Tibial nerve (tissue), 4 donors: ENCODE measurements around the gene NDUFA11. TPM values are rescaled to one million over a fixed set of nuclear protein-coding genes. Genes with fewer than 3 reads are reported as not detected.

Experiments
- DNase-seq, 2 donors: peaks; one replicate each; pipeline ENCODE4 v3.0.0-alpha.2; 2019; ENCODE audit warnings: low spot score in 2 of 2
- H3K27ac ChIP-seq, 4 donors: fragments of 200-600 bp; sonication (generic) in 3 of 4; one replicate each; pipeline ENCODE4 v1.5.1; 2017 to 2019; ENCODE audit warnings: mild to moderate bottlenecking in 1 of 4
- H3K27me3 ChIP-seq, 2 donors: fragments of 200-600 bp; sonication (generic) in 1 of 2; one replicate each; pipeline versions ENCODE4 v1.5.1 to v1.6.0; 2017 to 2019
- H3K36me3 ChIP-seq, 3 donors: fragments of 200-600 bp; sonication (generic); one replicate each; pipeline ENCODE4 v1.5.1; 2018 to 2019
- H3K4me1 ChIP-seq, 4 donors: fragments of 200-600 bp; sonication (generic) in 3 of 4; one replicate each; pipeline ENCODE4 v1.5.1; 2017 to 2019
- H3K4me3 ChIP-seq, 4 donors: fragments of 200-600 bp; sonication (generic) in 3 of 4; one replicate each; pipeline ENCODE4 v1.5.1; 2017 to 2019; ENCODE audit warnings: mild to moderate bottlenecking in 1 of 4, moderate library complexity in 1 of 4
- H3K9me3 ChIP-seq, 4 donors: fragments of 200-600 bp; sonication (generic) in 3 of 4; one replicate each; pipeline ENCODE4 v1.5.1; 2017 to 2019
- CTCF ChIP-seq, 5 experiments: fragments of 200-600 bp in 3 of 5; fragments of 450-650 bp in 2 of 5; sonication (generic) in 3 of 5; IDR thresholded peaks; one replicate each; pipeline ENCODE4 v1.5.1; 2016 to 2019; ENCODE audit warnings: antibody characterized with exemption in 5 of 5, mild to moderate bottlenecking in 3 of 5, moderate library complexity in 2 of 5
- EP300 ChIP-seq, 2 donors: sonication (generic); formaldehyde crosslinking; IDR thresholded peaks; one replicate each; pipeline ENCODE4 v1.6.1; 2017; ENCODE audit warnings: antibody characterized with exemption in 2 of 2, mild to moderate bottlenecking in 1 of 2
- POLR2A ChIP-seq, 2 donors: fragments of 450-650 bp; IDR thresholded peaks; one replicate each; pipeline ENCODE4 v1.6.1; 2017; ENCODE audit warnings: antibody characterized with exemption in 2 of 2, mild to moderate bottlenecking in 2 of 2, moderate library complexity in 2 of 2
- WGBS, 2 donors: methylation state at CpG; one replicate each; pipeline ENCODE4 v1.1.5; 2018; 5-methylcytosine and 5-hydroxymethylcytosine counted together
- total RNA-seq, 4 donors: library from RNA; depleted of rRNA; stranded (reverse); fragments of >200 nt; gene quantifications; one replicate each; pipeline ENCODE4 v1.1.0, GENCODE V29; 2016

NDUFA11 gene
- total RNA-seq, 4 donors from 2014 or later = 184 to 350 (median 216) TPM

DNA sequence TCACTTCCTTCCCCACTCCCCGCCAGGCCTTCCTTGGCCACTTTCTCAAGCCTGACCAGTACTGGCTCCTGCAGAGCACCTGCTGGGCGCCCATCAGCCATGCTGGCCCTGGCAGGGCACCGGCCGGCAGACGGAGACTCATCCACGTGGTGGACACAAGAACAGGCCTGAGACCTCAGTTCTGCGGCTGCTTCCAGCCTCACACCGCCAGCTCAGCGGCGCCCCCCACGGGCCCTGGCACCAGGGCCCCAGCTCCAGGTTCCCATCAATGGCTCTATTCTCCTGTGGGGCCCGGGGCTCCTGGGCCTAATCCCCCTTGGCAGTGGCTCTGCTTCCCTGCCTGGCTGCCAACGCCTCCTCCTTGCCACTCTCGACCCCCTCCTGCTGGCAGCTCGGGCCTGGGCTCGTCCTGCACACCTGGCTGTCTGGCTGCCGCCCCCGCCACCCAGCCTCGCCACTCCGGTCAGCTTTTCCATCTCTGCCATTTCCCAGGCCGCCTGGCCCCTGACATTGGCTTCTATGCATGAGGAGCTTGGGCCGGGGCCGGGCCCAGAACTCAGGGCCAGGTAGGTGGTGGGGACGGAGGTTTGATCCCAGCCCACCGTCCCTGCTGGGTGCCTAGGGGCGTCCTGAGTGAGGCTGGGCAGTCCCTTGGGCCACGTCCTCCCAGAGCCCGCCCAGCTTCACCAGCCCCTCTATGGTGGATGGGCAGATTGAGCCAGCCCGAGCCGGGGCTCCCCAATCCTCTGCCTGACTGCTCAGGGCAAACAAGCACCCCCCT is 6.2 kb downstream of the NDUFA11 start:
- H3K27me3 ChIP-seq = no peaks in the 10 kb centered on the region
- H3K36me3 ChIP-seq = peaks cover 0 to 70% (median 2%) of the 10 kb centered on the region in 3 donors
- no peaks in the 10 kb centered on the region for H3K9me3 ChIP-seq
- no peak for DNase-seq
- no peak for TF ChIP-seq CTCF (IDR thresholded peaks at IDR 0.05)
- TF ChIP-seq EP300 (IDR thresholded peaks at IDR 0.05) = no peak
- no peak for TF ChIP-seq POLR2A (IDR thresholded peaks at IDR 0.05)
- H3K27ac ChIP-seq = no peak overlapping the region
- H3K4me1 ChIP-seq = peaks cover 0 to 19% (median 3%) of the 10 kb centered on the region in 4 donors
- WGBS, 2 donors = 83 to 89% methylated on average over 24 to 30 of the region's 30 CpGs
- H3K4me3 ChIP-seq = no peak overlapping the region

GRCh38 chr19:5896365-5897076 is 7.1 kb downstream of the NDUFA11 start:
- peaks cover 0 to 62% (median 2%) of the 10 kb centered on the region in 3 donors for H3K36me3 ChIP-seq

GRCh38 chr19:5895890-5896289 is 7.7 kb downstream of the NDUFA11 start:
- DNase-seq = no peak
- Histone ChIP-seq H3K4me3 (no peak overlapping the region), H3K4me1 (peaks cover 0 to 13% (median 2%) of the 10 kb centered on the region in 4 donors), H3K9me3 (no peaks in the 10 kb centered on the region), H3K27me3 (peaks cover 0 to 15% of the 10 kb centered on the region in 2 donors), H3K27ac (no peak overlapping the region), H3K36me3 (peaks cover 0 to 55% (median 2%) of the 10 kb centered on the region in 3 donors)
- TF ChIP-seq EP300 (IDR thresholded peaks at IDR 0.05) (no peak), CTCF (IDR thresholded peaks at IDR 0.05) (no peak), POLR2A (IDR thresholded peaks at IDR 0.05) (no peak)
- WGBS, 2 donors = 87 to 93% methylated on average over 8 of the region's 8 CpGs

More at GRCh38 chr19:5896365-5897076, 7.1 kb downstream of the NDUFA11 start:
- Histone ChIP-seq H3K27ac (no peak overlapping the region), H3K4me3 (no peak overlapping the region), H3K27me3 (peaks cover 0 to 9% of the 10 kb centered on the region in 2 donors), H3K4me1 (peaks cover 0 to 19% (median 2%) of the 10 kb centered on the region in 4 donors), H3K9me3 (no peaks in the 10 kb centered on the region)
- no peak for DNase-seq
- WGBS, 2 donors = 86% methylated on average over 28 to 29 of the region's 29 CpGs
- TF ChIP-seq EP300 (IDR thresholded peaks at IDR 0.05) = no peak
- TF ChIP-seq POLR2A (IDR thresholded peaks at IDR 0.05) = no peak
- no peak for TF ChIP-seq CTCF (IDR thresholded peaks at IDR 0.05)

GRCh38 chr19:5895409-5895808 is 8.2 kb downstream of the NDUFA11 start:
- H3K4me1 ChIP-seq = peaks cover 0 to 12% (median 2%) of the 10 kb centered on the region in 4 donors
- peaks cover 0 to 20% of the 10 kb centered on the region in 2 donors for H3K27me3 ChIP-seq
- no peak for TF ChIP-seq CTCF (IDR thresholded peaks at IDR 0.05)
- TF ChIP-seq POLR2A (IDR thresholded peaks at IDR 0.05) = no peak
- TF ChIP-seq EP300 (IDR thresholded peaks at IDR 0.05) = no peak
- no peak overlapping the region for H3K4me3 ChIP-seq
- H3K9me3 ChIP-seq = no peaks in the 10 kb centered on the region
- no peak for DNase-seq
- WGBS, 2 donors = 84 to 91% methylated on average over 6 to 14 of the region's 15 CpGs
- peaks cover 0 to 51% (median 2%) of the 10 kb centered on the region in 3 donors for H3K36me3 ChIP-seq
- H3K27ac ChIP-seq = no peak overlapping the region
